Activated CD4-positive, alpha-beta T cell treated with anti-CD3 and anti-CD28 coated beads, Interleukin-2, Interleukin-6, amounts not matched to agents 100 ng/mL and 50 ng/mL, durations not matched to agents 16 hours and 8 hours (primary cell): ENCODE results near the gene ZNF106.

Experiments used
- DNase-seq: peaks from one replicate; pipeline ENCODE4 v3.0.0-alpha.2; 2020

The ZNF106 gene

DNA sequence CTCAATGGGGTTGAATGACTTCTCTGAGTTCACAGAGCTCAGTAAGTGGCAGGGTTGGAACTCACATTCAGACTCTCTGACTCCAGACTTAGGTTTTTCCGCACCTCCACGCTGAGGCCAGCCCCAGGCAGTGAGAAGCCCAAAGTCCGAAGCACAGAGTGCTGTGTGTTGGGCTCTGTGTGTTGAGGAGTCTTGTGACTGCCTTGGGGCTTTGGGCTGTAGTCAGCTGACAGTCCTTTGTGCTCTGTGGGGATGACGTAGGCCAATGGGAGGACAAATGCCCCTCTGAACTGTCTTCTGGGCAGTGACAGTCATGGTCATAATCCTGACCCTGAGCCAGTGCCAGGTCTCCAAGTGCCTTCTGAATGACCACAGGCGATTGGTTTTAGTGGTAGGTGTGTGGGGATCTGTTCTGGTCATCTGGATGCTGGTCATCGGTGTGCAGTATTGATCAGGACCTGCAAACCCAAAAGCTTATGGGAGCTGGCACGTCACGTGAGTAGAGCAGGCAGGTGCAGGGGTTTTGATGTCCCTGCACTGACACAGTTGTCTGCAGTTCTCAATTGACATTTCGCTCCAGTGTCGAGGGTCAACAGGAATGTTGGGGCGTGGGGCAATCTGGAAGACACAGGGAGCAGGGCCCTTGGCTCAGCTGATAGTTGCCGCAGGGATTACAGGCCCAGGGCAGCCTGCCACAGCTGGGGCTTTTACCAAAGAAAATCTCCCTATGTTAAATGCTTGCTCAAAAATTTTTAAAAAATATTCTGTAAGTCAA lies 86.3 kb downstream of the ZNF106 start:
- no peak for DNase-seq

- no peak for DNase-seq
Observed at GRCh38 chr15:42403389-42403788, 87.6 kb downstream of the ZNF106 start.

- DNase-seq = no peak
Observed at GRCh38 chr15:42402455-42403205, 88.3 kb downstream of the ZNF106 start.

DNA sequence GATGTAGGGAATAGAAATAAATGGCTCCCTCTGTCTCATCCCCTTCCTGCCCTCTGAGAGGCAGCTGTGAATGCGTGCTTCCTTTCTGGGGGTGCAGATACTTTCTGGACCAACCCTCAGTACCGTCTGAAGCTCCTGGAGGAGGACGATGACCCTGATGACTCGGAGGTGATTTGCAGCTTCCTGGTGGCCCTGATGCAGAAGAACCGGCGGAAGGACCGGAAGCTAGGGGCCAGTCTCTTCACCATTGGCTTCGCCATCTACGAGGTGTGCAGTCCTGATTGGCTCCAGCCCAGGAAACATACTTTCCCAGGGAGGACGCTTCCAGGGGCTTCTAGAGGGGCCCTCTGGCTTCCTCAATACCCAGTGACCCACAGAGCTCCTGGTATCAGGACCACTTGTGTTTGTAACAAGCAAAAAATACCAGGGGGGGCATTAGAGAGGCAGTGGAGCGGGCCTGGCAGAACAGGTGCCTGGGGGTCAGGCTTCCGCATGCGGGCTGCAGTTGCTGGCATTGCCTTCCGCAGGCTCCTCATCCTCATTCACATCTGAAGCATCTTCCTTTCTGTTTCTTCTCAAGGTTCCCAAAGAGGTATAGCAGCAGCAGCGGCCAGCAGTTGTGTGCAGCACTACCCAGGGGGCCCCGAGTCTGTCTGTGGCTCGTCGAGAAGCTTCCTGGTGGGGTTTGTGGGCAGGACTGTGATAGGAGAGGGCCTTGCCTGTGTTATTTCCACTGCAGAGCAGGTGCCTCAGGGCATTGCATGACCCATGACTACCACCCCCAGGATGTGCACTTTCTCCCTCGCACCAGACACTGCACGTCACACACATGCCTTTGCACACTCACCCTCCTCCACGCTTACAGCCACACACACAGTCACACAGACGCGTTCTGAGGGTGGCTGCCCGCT lies 89.1 kb downstream of the ZNF106 start:
- peak; percentile 9 for DNase-seq

DNA sequence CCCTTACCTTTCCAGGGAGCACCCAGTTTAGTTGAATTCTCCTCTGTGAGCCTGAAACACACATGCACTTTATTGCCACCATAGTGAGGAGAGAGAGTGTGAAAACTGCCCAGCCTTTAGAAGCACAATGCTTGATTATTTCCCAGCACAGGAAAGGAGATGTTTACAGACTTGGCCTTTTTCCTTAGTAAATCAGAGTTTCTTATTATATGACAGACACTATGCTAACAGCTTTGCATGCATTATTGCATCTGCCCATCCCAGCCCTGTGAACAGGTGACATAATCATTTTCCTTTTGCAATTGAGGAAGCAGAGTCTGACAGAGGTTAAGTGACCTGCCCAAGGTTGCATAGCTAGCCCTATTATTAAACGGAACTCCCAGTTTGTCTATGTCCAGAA lies 95.1 kb downstream of the ZNF106 start:
- no peak for DNase-seq

DNA sequence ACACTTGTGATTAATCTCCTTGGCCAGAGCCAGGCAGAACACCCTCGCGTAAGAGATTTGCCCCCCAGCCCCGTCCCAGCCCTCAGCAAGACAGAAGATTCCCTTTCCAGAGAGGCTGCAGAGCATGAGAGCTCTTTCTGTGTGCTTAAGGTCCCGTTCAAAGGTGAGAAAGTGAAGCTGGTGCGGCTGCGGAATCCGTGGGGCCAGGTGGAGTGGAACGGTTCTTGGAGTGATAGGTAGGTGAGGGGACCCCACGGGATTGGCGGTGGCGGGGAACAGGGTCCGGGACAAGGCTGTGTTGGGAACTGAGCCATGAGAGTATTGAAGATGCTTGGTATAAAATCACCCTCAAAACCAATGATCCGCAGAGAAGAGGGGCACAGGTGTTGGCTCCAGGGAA lies 96.8 kb downstream of the ZNF106 start:
- no peak for DNase-seq

GRCh38 chr15:42392309-42393024 lies 98.5 kb downstream of the ZNF106 start:
- DNase-seq = no peak

- DNase-seq = no peak
Observed at GRCh38 chr15:42387603-42388002, 103.3 kb downstream of the ZNF106 start.

GRCh38 chr15:42385980-42386700 lies 104.8 kb downstream of the ZNF106 start:
- DNase-seq = no peak

- DNase-seq = peak; percentile 60
Observed at GRCh38 chr15:42385206-42385979, 105.5 kb downstream of the ZNF106 start.

DNA sequence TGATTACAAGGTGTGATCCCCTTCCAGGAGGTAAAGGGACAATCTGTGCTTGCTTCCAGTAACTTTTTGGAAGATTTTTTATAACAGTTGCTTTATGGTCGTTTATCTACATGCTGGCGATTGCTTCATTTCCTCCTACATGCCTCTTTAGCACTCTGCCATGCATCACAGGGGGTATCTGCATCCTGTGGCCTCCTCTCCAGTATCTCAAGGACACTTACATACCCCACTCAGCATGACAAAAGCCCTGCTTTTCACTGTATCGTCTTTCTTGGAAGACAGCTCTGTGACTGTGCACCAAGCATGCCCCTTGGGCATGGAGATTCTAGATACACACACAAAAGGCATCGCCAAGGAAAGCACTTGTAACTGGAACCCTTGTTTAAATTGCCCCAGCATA lies 106.3 kb downstream of the ZNF106 start:
- DNase-seq = no peak

DNA sequence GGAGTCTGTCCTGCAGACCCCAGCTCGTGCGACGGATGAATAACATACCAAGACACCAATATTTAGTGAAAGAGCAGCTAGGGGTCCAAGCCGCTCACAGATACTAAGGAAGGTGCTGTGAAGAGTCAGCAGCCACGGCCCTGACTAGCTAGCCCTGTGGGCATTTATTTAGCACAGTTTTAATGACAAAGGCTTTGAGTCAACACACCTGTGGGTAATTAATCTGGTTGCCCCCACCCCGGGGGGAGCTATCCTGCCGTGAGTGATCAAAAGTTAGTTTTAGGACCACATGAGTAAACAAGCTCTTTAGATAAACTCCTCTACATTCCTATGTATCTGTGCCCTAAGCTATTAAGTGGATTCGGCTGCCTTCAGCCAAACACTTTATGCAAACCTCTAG lies 112.9 kb downstream of the ZNF106 start:
- DNase-seq = no peak

DNA sequence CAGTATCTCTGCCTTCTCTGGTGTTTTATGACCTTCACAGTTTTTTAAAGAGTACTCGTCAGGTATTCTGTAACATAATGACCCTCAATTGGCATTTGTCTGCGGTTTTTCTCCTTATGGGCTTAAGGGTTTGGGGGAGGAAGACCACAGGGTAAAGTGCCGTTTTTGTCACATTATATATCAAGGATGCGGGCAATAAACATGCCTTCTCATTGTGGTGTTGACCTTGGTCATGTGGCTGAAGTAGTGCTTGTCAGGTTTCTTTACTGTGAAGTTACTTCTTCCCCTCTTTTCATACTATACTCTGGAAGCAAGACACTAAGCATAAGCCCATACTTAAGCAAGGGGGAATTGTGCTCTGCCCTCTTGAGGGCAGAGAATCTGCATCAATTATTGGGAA lies 115.0 kb downstream of the ZNF106 start:
- DNase-seq = no peak

DNA sequence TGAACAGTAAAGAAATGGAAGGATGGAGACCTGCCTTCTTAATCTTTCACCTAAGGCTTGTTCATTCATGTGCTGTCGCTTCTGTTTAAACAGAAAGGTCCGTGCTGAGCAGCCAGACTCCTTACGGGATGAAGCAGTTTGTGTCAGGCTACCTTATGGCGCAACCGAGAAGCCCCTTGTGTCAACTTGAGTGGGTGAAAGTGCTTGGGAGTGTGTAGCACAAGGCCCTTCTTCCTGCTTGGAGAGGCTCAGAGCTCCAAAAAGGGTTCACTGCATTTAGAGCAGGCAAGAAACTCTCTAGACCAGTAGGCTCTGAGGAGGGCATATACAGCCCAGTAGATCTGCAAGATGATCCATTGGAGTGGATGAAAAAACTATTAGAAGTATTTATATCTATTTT lies 115.7 kb downstream of the ZNF106 start:
- DNase-seq = no peak

DNA sequence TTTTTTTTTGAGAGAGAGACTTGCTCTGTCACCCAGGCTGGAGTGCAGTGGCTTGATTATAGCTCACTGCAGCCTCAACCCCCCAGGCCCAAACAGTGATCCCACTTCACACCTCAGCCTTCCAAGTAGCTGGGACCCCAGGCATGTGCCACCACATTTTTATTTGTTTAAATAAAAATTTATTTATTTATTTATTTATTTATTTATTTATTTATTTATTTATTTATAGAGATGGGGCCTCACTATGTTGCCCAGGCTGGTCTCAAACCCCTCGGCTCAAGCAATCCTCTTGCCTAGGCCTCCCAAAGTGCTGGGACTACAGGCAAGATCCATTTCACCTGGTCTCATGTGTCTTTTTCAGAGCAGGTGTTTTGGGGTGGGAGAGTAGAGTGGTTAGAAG lies 116.1 kb downstream of the ZNF106 start:
- no peak for DNase-seq

DNA sequence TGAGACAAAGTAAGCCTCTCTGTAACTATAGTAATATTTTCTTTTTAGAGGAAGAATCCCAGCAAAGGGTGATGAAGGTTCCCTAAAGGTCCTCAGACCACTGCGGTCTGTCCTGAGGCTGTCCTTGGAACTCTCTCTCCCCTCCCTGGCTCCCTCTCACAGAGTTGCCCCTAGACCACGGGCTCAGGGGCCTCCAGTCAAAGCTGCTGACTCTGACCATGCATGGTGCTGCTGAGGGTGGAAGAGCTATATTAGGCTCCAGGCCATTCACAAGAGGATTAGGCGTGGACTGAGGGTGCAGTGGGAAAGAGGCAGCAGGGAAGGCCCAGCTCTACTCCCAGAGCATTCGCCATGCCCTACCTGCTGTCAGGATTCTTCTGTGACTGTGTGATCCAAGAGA lies 117.0 kb downstream of the ZNF106 start:
- no peak for DNase-seq

DNA sequence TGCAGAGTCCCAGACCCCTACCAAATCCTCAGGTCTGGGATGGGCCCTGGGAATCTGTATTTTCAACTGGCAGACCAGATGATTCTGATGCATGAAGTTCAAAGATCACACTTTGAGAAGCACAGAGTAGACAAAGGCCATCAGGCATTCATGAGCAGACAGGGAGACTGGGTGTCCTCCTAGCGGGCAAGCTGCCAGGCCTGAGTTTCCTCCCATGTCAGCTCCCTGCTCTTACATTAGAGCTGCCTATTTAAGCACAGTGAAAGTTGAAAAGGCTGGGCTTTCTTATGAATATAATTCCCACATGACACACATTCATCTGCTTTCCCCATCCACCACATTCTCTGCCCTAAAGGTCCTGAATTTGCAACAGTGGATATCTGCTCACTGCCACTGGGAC lies 117.7 kb downstream of the ZNF106 start:
- DNase-seq = no peak

DNA sequence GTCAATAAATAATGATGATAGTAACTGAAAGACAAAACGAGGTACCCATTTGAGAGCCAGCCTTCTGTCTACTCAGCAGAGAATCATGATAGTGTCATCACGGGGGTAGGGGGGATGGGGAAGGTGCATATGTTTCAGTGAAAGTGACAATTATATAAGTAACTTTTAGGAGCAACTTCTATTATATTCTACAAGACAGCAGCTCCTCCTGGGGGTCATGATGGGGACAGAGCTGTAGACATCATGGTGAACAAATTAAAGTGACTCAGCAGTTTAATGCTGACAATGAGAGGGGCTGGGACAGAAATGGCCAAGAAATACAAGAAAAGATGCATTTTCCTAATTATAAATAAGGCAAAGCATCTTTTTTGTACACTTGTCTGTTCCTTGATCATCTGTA lies 119.8 kb downstream of the ZNF106 start:
- DNase-seq = peak; percentile 9

DNA sequence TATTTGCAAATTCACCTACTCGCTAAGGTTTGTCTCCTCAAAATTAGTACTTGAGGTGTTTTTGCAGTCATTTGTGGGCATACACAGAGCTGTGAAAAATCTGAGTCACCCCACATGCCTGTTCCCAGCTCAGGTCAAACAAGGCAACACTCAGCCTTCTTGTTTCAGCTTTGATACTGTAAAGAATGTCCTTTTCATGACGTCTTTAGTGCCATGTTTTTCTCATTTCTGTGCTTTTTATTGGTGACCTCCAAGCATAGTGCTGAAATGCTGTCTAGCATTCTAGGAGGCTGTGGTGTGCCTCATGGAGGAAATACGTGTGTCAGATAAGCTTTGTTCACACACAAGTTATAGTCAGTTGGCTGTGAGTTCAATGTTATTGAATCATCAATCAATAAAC lies 122.8 kb downstream of the ZNF106 start:
- no peak for DNase-seq

GRCh38 chr15:42367041-42367440 lies 123.9 kb downstream of the ZNF106 start:
- DNase-seq = no peak

- DNase-seq = no peak
Observed at GRCh38 chr15:42365921-42366550, 124.9 kb downstream of the ZNF106 start.
